AG10803 (cell line): ENCODE results near the gene PNISR.

ENCODE experiments used
- DNase-seq: peaks from one replicate; pipeline ENCODE4 v3.0.0; 2010; ENCODE audit warnings: low read depth
- H3K4me3 ChIP-seq: 2 replicates; pipeline ENCODE4 v1.5.1; 2011; ENCODE audit warnings: mild to moderate bottlenecking, low read length, control low read depth
- CTCF ChIP-seq: conservative IDR thresholded peaks from 2 replicates; pipeline ENCODE4 v1.5.1; 2011; ENCODE audit warnings: mild to moderate bottlenecking, low read length, control low read depth, inconsistent platforms

PNISR gene

GRCh38 chr6:99378636-99379035 lies 46.5 kb downstream of the PNISR start:
- no peak for TF ChIP-seq CTCF
- no peak for DNase-seq
- no peak overlapping the region for H3K4me3 ChIP-seq

- H3K4me3 ChIP-seq: no peak overlapping the region
- DNase-seq: no peak
- no peak for TF ChIP-seq CTCF
Observed at GRCh38 chr6:99369533-99369932, 55.6 kb downstream of the PNISR start.

- H3K4me3 ChIP-seq: no peak overlapping the region
- no peak for TF ChIP-seq CTCF
- no peak for DNase-seq
Observed at GRCh38 chr6:99366852-99367251, 58.3 kb downstream of the PNISR start.

- DNase-seq: no peak
- no peak for TF ChIP-seq CTCF
Observed at GRCh38 chr6:99364026-99364425, 61.1 kb downstream of the PNISR start.

GRCh38 chr6:99362678-99363268 lies 62.3 kb downstream of the PNISR start:
- no peak overlapping the region for H3K4me3 ChIP-seq
- TF ChIP-seq CTCF: no peak
- DNase-seq: no peak

More at GRCh38 chr6:99364026-99364425, 61.1 kb downstream of the PNISR start:
- no peak overlapping the region for H3K4me3 ChIP-seq

- no peak for DNase-seq
- no peak for TF ChIP-seq CTCF
- H3K4me3 ChIP-seq: no peak overlapping the region
Observed at GRCh38 chr6:99359800-99360199, 65.3 kb downstream of the PNISR start.

GRCh38 chr6:99356641-99357040 lies 68.5 kb downstream of the PNISR start:
- no peak for TF ChIP-seq CTCF
- no peak for DNase-seq
- H3K4me3 ChIP-seq: no peak overlapping the region
